ENCODE measurements around the gene AKAP8L.

AKAP8L gene

GRCh38 chr19:15453091-15453578 lies 34.3 kb upstream of the AKAP8L start:
- no peak for TF ChIP-seq CTCF (IDR thresholded peaks at IDR 0.05)
- Histone ChIP-seq H3K4me3 (peak overlapping the region; percentile 71), H3K27ac (peak overlapping the region; percentile 19 to 83)
- peak; percentile 71 for DNase-seq (ENCODE audit: low spot score)

GRCh38 chr19:15452111-15453047 lies 33.6 kb upstream of the AKAP8L start:
- DNase-seq (ENCODE audit: low spot score): peak; percentile 92
- Histone ChIP-seq H3K27ac (peak overlapping the region; percentile 19 to 83), H3K4me3 (peak overlapping the region; percentile 71)
- TF ChIP-seq CTCF (IDR thresholded peaks at IDR 0.05): no peak

GRCh38 chr19:15450528-15450890 lies 31.7 kb upstream of the AKAP8L start:
- H3K27ac ChIP-seq: peak overlapping the region; percentile 78 to 93
- TF ChIP-seq CTCF (IDR thresholded peaks at IDR 0.05): no peak
- no peak overlapping the region for H3K4me3 ChIP-seq
- DNase-seq (ENCODE audit: low spot score): no peak

- DNase-seq (ENCODE audit: low spot score): peak; percentile 90
- Histone ChIP-seq H3K27ac (peak within 1 kb of the TSS; percentile 78 to 93), H3K4me3 (peak within 1 kb of the TSS; percentile 83)
- no peak for TF ChIP-seq CTCF (IDR thresholded peaks at IDR 0.05)
These were observed 31.1 kb upstream of the AKAP8L start, which contains the start of gene WIZ for GRCh38 chr19:15449620-15450527. TSS of gene WIZ (minus strand) at chr19:15449956. CDS start at chr19:15448307, 1,649 bp downstream.

- Histone ChIP-seq H3K27ac (peak overlapping the region; percentile 78 to 93), H3K4me3 (peak overlapping the region; percentile 83)
- no peak for TF ChIP-seq CTCF (IDR thresholded peaks at IDR 0.05)
- DNase-seq (ENCODE audit: low spot score): no peak
These were observed 30.2 kb upstream of the AKAP8L start for GRCh38 chr19:15448778-15449619.
